HepG2 (cell line): ENCODE data around the gene CACNA1G. TPM values are rescaled to one million over a fixed set of nuclear protein-coding genes. Genes with fewer than 3 reads are reported as not detected.

Experiments used
- ATAC-seq: fragments of 200-7000 bp; cut with Tn5 transposase; 3 replicates; pipeline ENCODE4 v1.9.1; 2020; ENCODE audit warnings: mild to moderate bottlenecking, moderate library complexity
- BruUV-seq: library from RNA; stranded (reverse); fragments of 400-500 nt; replicated peaks from 2 replicates; lab custom pipeline; 2021; lab: Mats Ljungman, UMichigan
- CTCF ChIA-PET: fragments of 300-600 bp; formaldehyde crosslinking; extraction: SDS; loops from one replicate; lab custom pipeline; 2021; ENCODE audit warnings: low total read pairs, inconsistent platforms, low intra/inter-chr PET ratio; lab: Yijun Ruan, JAX
- POLR2A ChIA-PET: fragments of 350-600 bp; sonication (Branson Sonifier 250); formaldehyde crosslinking; loops from one replicate; lab custom pipeline; 2020; ENCODE audit warnings: antibody characterized with exemption, inconsistent platforms; lab: Yijun Ruan, JAX
- DNase-seq: peaks from one replicate; pipeline ENCODE4 v3.0.0-alpha.2; 2015; ENCODE audit warnings: low spot score
- FAIRE-seq: peaks from 3 replicates; lab custom pipeline; 2011; peaks lifted over from hg19 to GRCh38; lab: Jason Lieb, UNC
- H2AFZ ChIP-seq: one replicate; pipeline ENCODE4 v1.6.1; 2011; ENCODE audit warnings: low read length, inconsistent platforms
- H3K27ac ChIP-seq: fragments of 300-600 bp; 3 replicates; pipeline ENCODE4 v1.8.0; 2011; ENCODE audit warnings: mixed run types, mild to moderate bottlenecking, mixed read lengths, low read length, inconsistent platforms; ENCODE audit not compliant: insufficient read depth; ENCODE audit errors: extremely low read length
- H3K27me3 ChIP-seq, 2 experiments: fragments of 200-600 bp in 1 of 2; 2 replicates in 1 of 2; 3 replicates in 1 of 2; pipeline versions ENCODE4 v1.6.0 to v1.8.0; 2011; ENCODE audit warnings: low read length in 2 of 2, mild to moderate bottlenecking in 2 of 2, moderate library complexity in 2 of 2, inconsistent platforms in 1 of 2; ENCODE audit not compliant: insufficient read depth in 2 of 2, control insufficient read depth in 1 of 2
- H3K36me3 ChIP-seq, 2 experiments: fragments of 200-600 bp in 1 of 2; replicated peaks in 1 of 2; 2 replicates in 1 of 2; 3 replicates in 1 of 2; pipeline versions ENCODE4 v1.5.1 to v1.8.0; 2011; ENCODE audit warnings: low read length in 2 of 2, inconsistent platforms in 1 of 2; ENCODE audit not compliant: insufficient read depth in 2 of 2, control insufficient read depth in 1 of 2
- H3K4me1 ChIP-seq: 2 replicates; pipeline ENCODE4 v1.5.1; 2012; ENCODE audit warnings: low read length, inconsistent platforms; ENCODE audit not compliant: insufficient read depth
- H3K4me2 ChIP-seq: 2 replicates; pipeline ENCODE4 v1.6.0; 2011; ENCODE audit warnings: low read depth, low read length, inconsistent platforms
- H3K4me3 ChIP-seq, 3 experiments: fragments of 200-600 bp in 1 of 3; sonication (generic), shearing (Covaris generic) in 1 of 3; replicated peaks in 1 of 3; 2 replicates each; pipeline ENCODE4 v1.5.1; 2011 to 2016; ENCODE audit warnings: low read length in 3 of 3, inconsistent platforms in 2 of 3, low read depth in 2 of 3, mild to moderate bottlenecking in 2 of 3, control low read depth in 1 of 3, mixed read lengths in 1 of 3; ENCODE audit not compliant: insufficient read depth in 1 of 3
- H3K79me2 ChIP-seq: one replicate; pipeline ENCODE4 v1.6.1; 2011; ENCODE audit warnings: low read length, inconsistent platforms; ENCODE audit not compliant: insufficient read depth
- H3K9ac ChIP-seq: 2 replicates; pipeline ENCODE4 v1.6.0; 2011; ENCODE audit warnings: mild to moderate bottlenecking, low read depth, low read length, inconsistent platforms; ENCODE audit not compliant: insufficient read depth
- H3K9me3 ChIP-seq: 2 replicates; pipeline ENCODE4 v1.5.1; 2012; ENCODE audit warnings: mild to moderate bottlenecking, low read length
- H4K20me1 ChIP-seq: 2 replicates; pipeline ENCODE4 v1.6.0; 2011; ENCODE audit warnings: inconsistent platforms, mild to moderate bottlenecking, low read length, moderate library complexity; ENCODE audit not compliant: insufficient read depth
- CSRNP1 ChIP-seq: sonication (generic); formaldehyde crosslinking; IDR thresholded peaks from 2 replicates; pipeline ENCODE4 v1.8.1; 2023; ENCODE audit warnings: mild to moderate bottlenecking, missing genetic modification reagents
- EHMT2 ChIP-seq: fragments of 200-600 bp; sonication (generic); IDR thresholded peaks from 2 replicates; pipeline ENCODE4 v1.7.0; 2017; ENCODE audit warnings: antibody characterized with exemption, low read depth, low read length, borderline replicate concordance
- HNF1A ChIP-seq, 2 experiments: sonication (generic) in 1 of 2; formaldehyde crosslinking in 1 of 2; IDR thresholded peaks; 2 replicates each; pipeline versions ENCODE4 v1.4.0 to v1.6.1; 2016 to 2020; ENCODE audit warnings: borderline replicate concordance in 1 of 2, low read depth in 1 of 2, mild to moderate bottlenecking in 1 of 2, missing genetic modification reagents in 1 of 2
- NFAT5 ChIP-seq: sonication (generic); formaldehyde crosslinking; IDR thresholded peaks from 2 replicates; pipeline ENCODE4 v1.4.0; 2020; ENCODE audit warnings: missing genetic modification reagents
- ZHX1 ChIP-seq: sonication (generic); formaldehyde crosslinking; IDR thresholded peaks from 2 replicates; pipeline ENCODE4 v1.8.1; 2022; ENCODE audit warnings: low read depth, mild to moderate bottlenecking, missing genetic modification reagents
- ZNF772 ChIP-seq: sonication (generic); formaldehyde crosslinking; IDR thresholded peaks from 2 replicates; pipeline ENCODE4 v1.5.0; 2020; ENCODE audit warnings: mild to moderate bottlenecking, missing genetic modification reagents
- WGBS: methylation state at CpG from one replicate; pipeline ENCODE4 v1.1.6; 2017; ENCODE audit warnings: low lambda C conversion rate; 5-methylcytosine and 5-hydroxymethylcytosine counted together
- in situ Hi-C: cut with HindIII; loops from 2 replicates; pipeline ENCODE4 v1.10.0; 2017; ENCODE audit warnings: low pct_unique_long_range_greater_than_20kb; ENCODE audit not compliant: extremely low pct_ligation_motif_present
- intact Hi-C: fragments of 100-400 bp; cut with micrococcal nuclease; formaldehyde crosslinking; loops from one replicate; pipeline ENCODE4 v1.10.0; 2022; ENCODE audit not compliant: unreplicated experiment
- polyA plus RNA-seq, 8 experiments: library from polyadenylated mRNA; depleted of rRNA in 3 of 8; stranded (reverse) in 7 of 8; unstranded in 1 of 8; fragments of >200 nt; fragmentation: Illumina TruSeq in 4 of 8; extraction: Trizol in 4 of 8; gene quantifications; 2 replicates each; pipeline versions ENCODE4 v1.2.1 to v1.2.3, GENCODE V29; 2011 to 2016; ENCODE audit warnings: low read depth in 4 of 8, missing spikeins in 1 of 8, mixed read lengths in 1 of 8; ENCODE audit not compliant: insufficient read depth in 1 of 8
- total RNA-seq, 5 experiments: library from RNA; depleted of rRNA; stranded (reverse); fragments of >200 nt; fragmentation: Illumina TruSeq; extraction: Trizol; gene quantifications; 2 replicates each; pipeline ENCODE4 v1.2.3, GENCODE V29; 2016; ENCODE audit warnings: low read depth in 1 of 5

The CACNA1G gene
- total and polyA plus RNA-seq, 2 of the 13 experiments (the other 11 are each of a cell fraction or from before 2014, with no cell fraction given) = 0.02 TPM; not detected in 1

- intact Hi-C loops (loop anchor here (10.0 kb wide), 1 partner anchor 414 kb away; no protein-coding TSS in a partner anchor), in situ Hi-C loops (loop anchor here (10.0 kb wide), 1 partner anchor 414 kb away; no protein-coding TSS in a partner anchor)
- Histone ChIP-seq H2AFZ (no peak overlapping the region), H3K9me3 (no peaks in the 10 kb centered on the region), H3K27ac (peak overlapping the region; percentile 97), H3K36me3 (no peaks in the 10 kb centered on the region), H4K20me1 (no peaks in the 10 kb centered on the region), H3K4me3 (peak overlapping the region; percentile 73 to 87 (median 78)), H3K4me1 (peaks cover 71% of the 10 kb centered on the region), H3K9ac (peak overlapping the region; percentile 95), H3K4me2 (peak overlapping the region; percentile 97), H3K27me3 (no peaks in the 10 kb centered on the region; a peak in 1 of 5 replicates), H3K79me2 (no peaks in the 10 kb centered on the region)
- DNase-seq (no peak), FAIRE-seq (peak; percentile 72), ATAC-seq (0 out of 3 replicates have a peak, but pooled peaks have one; percentile 3)
- BruUV-seq = no TSS peak
- 39% methylated on average over 9 of the region's 11 CpGs for WGBS
- ChIA-PET CTCF (no interaction called here), POLR2A (interaction anchor here (1.1 to 4.2 kb wide), 8 partner anchors 8 to 179 kb away, joined by 3 to 79 read pairs (median 38); partner anchors contain the start of genes EPN3 and LUC7L3)
- TF ChIP-seq HNF1A (IDR thresholded peaks at IDR 0.05; ENCODE audit: low read depth) = no peak
- TF ChIP-seq HNF1A (CRISPR knock-in tag; IDR thresholded peaks at IDR 0.05; ENCODE audit: borderline replicate concordance) = no peak
- TF ChIP-seq CSRNP1 (CRISPR knock-in tag) = no peak
- TF ChIP-seq ZNF772 (CRISPR knock-in tag) = no peak
- no peak for TF ChIP-seq EHMT2
- TF ChIP-seq NFAT5 (CRISPR knock-in tag) = no peak
- TF ChIP-seq ZHX1 = no peak
Measured at GRCh38 chr17:50540560-50541401, 19.7 kb upstream of the CACNA1G start.
